ENCODE data around the gene SRRM4. TPM values are rescaled to one million over a fixed set of nuclear protein-coding genes. Genes with fewer than 3 reads are reported as not detected.

SRRM4 gene
- total RNA-seq = under 1 TPM in 1 of 3 donors, not detected in 2; 0.32 TPM
- long read RNA-seq, donor 1 = 0 reads
- long read RNA-seq, donor 2 = 0 reads

GRCh38 chr12:118981285-118982211 is at the start of gene SRRM4:
Gene SRRM4, plus strand, starts transcription at chr12:118981541. Its CDS starts 342 bp downstream, at chr12:118981883.
- DNase-seq (peak in 1 of 3 donors; percentile 5), ATAC-seq (no peak)

GRCh38 chr12:118946256-118946655 is 35.1 kb upstream of the SRRM4 start:
- DNase-seq (no peak), ATAC-seq (no peak)
- no peaks in the 10 kb centered on the region for H3K4me1 ChIP-seq (ENCODE audit: low read depth)
- H3K4me3 ChIP-seq = no peak overlapping the region
- H3K36me3 ChIP-seq (ENCODE audit: low read depth) = no peaks in the 10 kb centered on the region
- H3K9me3 ChIP-seq = no peaks in the 10 kb centered on the region
- intact Hi-C loops (cut with DNase I, micrococcal nuclease) = no loop called here
- TF ChIP-seq CTCF (IDR thresholded peaks at IDR 0.05) = no peak

More at GRCh38 chr12:118981285-118982211, at the start of gene SRRM4:
- Histone ChIP-seq H3K9me3 (no peaks in the 10 kb centered on the region), H3K36me3 (ENCODE audit: low read depth) (no peaks in the 10 kb centered on the region), H3K4me1 (ENCODE audit: low read depth) (no peaks in the 10 kb centered on the region), H3K4me3 (no peak within 1 kb of the TSS)
- TF ChIP-seq CTCF (IDR thresholded peaks at IDR 0.05) = no peak
- intact Hi-C loops (cut with DNase I, micrococcal nuclease) = no loop called here

GRCh38 chr12:118958520-118958919 is 22.8 kb upstream of the SRRM4 start:
- H3K36me3 ChIP-seq (ENCODE audit: low read depth) = no peaks in the 10 kb centered on the region
- ATAC-seq (no peak), DNase-seq (no peak)
- H3K4me1 ChIP-seq (ENCODE audit: low read depth) = no peaks in the 10 kb centered on the region
- no peak overlapping the region for H3K4me3 ChIP-seq
- peaks cover 3% of the 10 kb centered on the region for H3K9me3 ChIP-seq
- intact Hi-C loops (cut with DNase I, micrococcal nuclease) = no loop called here
- TF ChIP-seq CTCF (IDR thresholded peaks at IDR 0.05) = no peak

GRCh38 chr12:118959348-118959747 is 22.0 kb upstream of the SRRM4 start:
- DNase-seq (no peak), ATAC-seq (no peak)
- intact Hi-C loops (cut with DNase I, micrococcal nuclease) = no loop called here
- peaks cover 3% of the 10 kb centered on the region for H3K9me3 ChIP-seq
- no peak overlapping the region for H3K4me3 ChIP-seq
- no peak for TF ChIP-seq CTCF (IDR thresholded peaks at IDR 0.05)
- no peaks in the 10 kb centered on the region for H3K4me1 ChIP-seq (ENCODE audit: low read depth)
- H3K36me3 ChIP-seq (ENCODE audit: low read depth) = no peaks in the 10 kb centered on the region

GRCh38 chr12:118959985-118960560 is 21.3 kb upstream of the SRRM4 start:
- intact Hi-C loops (cut with DNase I, micrococcal nuclease) = no loop called here
- ATAC-seq (no peak), DNase-seq (no peak)
- Histone ChIP-seq H3K4me1 (ENCODE audit: low read depth) (no peaks in the 10 kb centered on the region), H3K36me3 (ENCODE audit: low read depth) (no peaks in the 10 kb centered on the region), H3K9me3 (peaks cover 3% of the 10 kb centered on the region), H3K4me3 (no peak overlapping the region)
- TF ChIP-seq CTCF (IDR thresholded peaks at IDR 0.05) = no peak
